Dendritic cell treated with granulocyte-macrophage colony-stimulating factor and Interleukin-4, amounts not matched to agents 40 ng/mL and 50 ng/mL, for 4 days (primary cell): ENCODE results near the gene CPM.

ENCODE experiments used
- H3K27ac Mint-ChIP-seq: one replicate; pipeline ENCODE4 v1.8.0; 2022; ENCODE audit warnings: mild to moderate bottlenecking, mixed read lengths
- H3K27me3 Mint-ChIP-seq: one replicate; pipeline ENCODE4 v1.8.0; 2022; ENCODE audit warnings: mild to moderate bottlenecking, mixed read lengths
- H3K36me3 Mint-ChIP-seq: one replicate; pipeline ENCODE4 v1.8.0; 2022; ENCODE audit warnings: low read depth, mixed read lengths
- H3K4me1 Mint-ChIP-seq: one replicate; pipeline ENCODE4 v1.8.0; 2022; ENCODE audit warnings: low read depth, mixed read lengths
- H3K4me3 Mint-ChIP-seq: one replicate; pipeline ENCODE4 v1.8.0; 2022; ENCODE audit warnings: mild to moderate bottlenecking, moderate library complexity, mixed read lengths
- H3K9me3 Mint-ChIP-seq: one replicate; pipeline ENCODE4 v1.8.0; 2022; ENCODE audit warnings: mixed read lengths
- intact Hi-C: fragments of 100-400 bp; cut with micrococcal nuclease; formaldehyde crosslinking; loops from one replicate; pipeline ENCODE4 v1.15.0; 2022

CPM gene

GRCh38 chr12:68943848-68944247 lies 10.9 kb upstream of the CPM start:
- Mint-ChIP-seq H3K4me1 (peaks cover 5% of the 10 kb centered on the region), H3K36me3 (no peaks in the 10 kb centered on the region), H3K9me3 (no peaks in the 10 kb centered on the region), H3K27ac (no peak overlapping the region), H3K4me3 (no peak overlapping the region), H3K27me3 (no peaks in the 10 kb centered on the region)
- intact Hi-C loops: no loop called here

DNA sequence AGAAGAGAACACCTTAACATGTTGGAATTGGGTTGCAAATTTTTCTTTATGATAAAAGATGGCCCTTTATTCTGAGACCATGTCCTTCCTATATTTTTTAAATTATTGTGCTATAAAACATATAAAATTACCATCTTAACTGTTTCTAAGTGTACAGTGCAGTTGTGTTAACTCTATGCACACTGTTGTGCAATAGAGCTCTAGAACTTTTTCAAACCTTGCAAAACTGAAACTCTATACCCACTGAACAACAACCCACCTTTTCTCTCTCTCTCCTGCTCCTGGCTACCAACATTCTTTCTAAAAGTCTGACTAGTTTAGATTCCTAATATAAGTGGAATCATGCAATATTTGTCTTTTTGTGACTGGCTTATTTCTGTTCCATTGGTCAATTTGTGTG lies 7.8 kb upstream of the CPM start:
- Mint-ChIP-seq H3K4me3 (no peak overlapping the region), H3K27me3 (no peaks in the 10 kb centered on the region), H3K4me1 (peaks cover 5% of the 10 kb centered on the region), H3K9me3 (no peaks in the 10 kb centered on the region), H3K27ac (no peak overlapping the region), H3K36me3 (no peaks in the 10 kb centered on the region)
- intact Hi-C loops: no loop called here

GRCh38 chr12:68939505-68939904 lies 6.5 kb upstream of the CPM start:
- intact Hi-C loops: no loop called here
- Mint-ChIP-seq H3K4me3 (no peak overlapping the region), H3K27ac (no peak overlapping the region), H3K36me3 (no peaks in the 10 kb centered on the region), H3K4me1 (peaks cover under 1% of the 10 kb centered on the region), H3K9me3 (no peaks in the 10 kb centered on the region), H3K27me3 (no peaks in the 10 kb centered on the region)

DNA sequence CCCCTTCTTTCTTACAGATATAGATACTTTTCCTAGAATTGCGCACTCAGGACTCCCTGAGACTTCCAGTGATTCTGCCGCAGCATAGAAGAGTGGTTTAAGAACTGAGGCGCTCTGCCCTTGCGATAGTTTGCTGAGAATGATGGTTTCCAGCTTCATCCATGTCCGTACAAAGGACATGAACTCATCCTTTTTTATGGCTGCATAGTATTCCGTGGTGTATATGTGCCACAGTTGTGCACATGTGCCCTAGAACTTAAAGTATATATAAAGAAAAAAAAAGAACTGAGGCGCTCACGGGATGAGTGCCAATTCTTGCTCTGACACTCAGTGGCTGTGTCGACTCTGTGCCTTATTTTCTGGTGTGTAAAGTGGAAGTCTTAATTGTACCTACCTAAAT lies 1.4 kb upstream of the CPM start:
- Mint-ChIP-seq H3K9me3 (no peaks in the 10 kb centered on the region), H3K27me3 (peaks cover 7% of the 10 kb centered on the region), H3K27ac (no peak overlapping the region), H3K4me3 (no peak overlapping the region), H3K36me3 (peaks cover 15% of the 10 kb centered on the region), H3K4me1 (peaks cover 12% of the 10 kb centered on the region)
- intact Hi-C loops: no loop called here

- intact Hi-C loops: loop anchor here (1.0 to 2.0 kb wide), 2 partner anchors 74 to 138 kb away; no protein-coding TSS in a partner anchor
- H3K4me1 Mint-ChIP-seq: peaks cover 12% of the 10 kb centered on the region
- H3K4me3 Mint-ChIP-seq: peak overlapping the region; percentile 85
- peaks cover 7% of the 10 kb centered on the region for H3K27me3 Mint-ChIP-seq
- H3K9me3 Mint-ChIP-seq: no peaks in the 10 kb centered on the region
- H3K36me3 Mint-ChIP-seq: peaks cover 27% of the 10 kb centered on the region
- peak overlapping the region; percentile 89 for H3K27ac Mint-ChIP-seq
Observed at GRCh38 chr12:68932128-68932960, 627 bp downstream of the CPM start.

DNA sequence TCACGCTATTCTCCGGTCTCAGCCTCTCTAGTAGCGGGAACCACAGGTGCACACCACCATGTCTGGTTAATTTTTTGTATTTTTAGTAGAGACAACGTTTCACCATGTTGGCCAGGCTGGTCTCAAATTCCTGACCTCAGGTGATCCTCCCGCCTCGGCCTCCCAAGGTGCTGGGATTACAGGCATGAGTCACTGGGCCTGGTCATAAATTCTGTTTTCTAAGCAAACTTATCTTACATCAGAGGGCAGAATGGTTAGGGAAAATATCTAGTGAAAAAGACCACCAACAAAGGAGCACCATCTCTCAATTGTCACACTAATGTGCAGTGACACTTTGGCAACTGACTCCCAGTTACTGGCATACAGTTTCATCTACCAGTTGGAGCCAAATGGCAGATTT lies 2.8 kb downstream of the CPM start:
- H3K4me1 Mint-ChIP-seq: peaks cover 12% of the 10 kb centered on the region
- H3K9me3 Mint-ChIP-seq: no peaks in the 10 kb centered on the region
- intact Hi-C loops: no loop called here
- H3K27me3 Mint-ChIP-seq: peaks cover 7% of the 10 kb centered on the region
- peaks cover 32% of the 10 kb centered on the region for H3K36me3 Mint-ChIP-seq
- H3K27ac Mint-ChIP-seq: no peak overlapping the region
- H3K4me3 Mint-ChIP-seq: no peak overlapping the region

DNA sequence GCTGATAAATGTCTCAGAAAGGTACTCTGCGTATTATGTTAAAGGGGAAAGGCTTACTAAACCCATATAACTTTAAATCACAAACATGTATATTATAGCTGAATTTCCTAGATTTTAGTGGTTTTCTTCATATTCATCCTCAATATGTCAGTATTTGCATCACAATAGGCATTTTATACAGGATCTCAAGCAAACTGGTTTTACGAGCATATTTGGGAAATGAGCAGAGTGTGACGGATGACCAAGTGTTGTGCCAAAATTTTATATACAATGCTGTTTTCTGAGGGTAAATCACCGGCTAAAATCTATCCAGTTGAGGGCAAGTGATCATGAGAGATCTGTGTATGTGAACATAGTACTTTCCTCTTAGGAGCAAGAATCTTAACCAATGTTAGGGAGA lies 8.4 kb downstream of the CPM start:
- Mint-ChIP-seq H3K9me3 (no peaks in the 10 kb centered on the region), H3K36me3 (peaks cover 39% of the 10 kb centered on the region), H3K4me3 (no peak overlapping the region), H3K27ac (no peak overlapping the region), H3K27me3 (no peaks in the 10 kb centered on the region), H3K4me1 (no peaks in the 10 kb centered on the region)
- intact Hi-C loops: no loop called here

GRCh38 chr12:68919581-68920239 lies 13.3 kb downstream of the CPM start:
- Mint-ChIP-seq H3K27me3 (no peaks in the 10 kb centered on the region), H3K36me3 (peaks cover 22% of the 10 kb centered on the region), H3K4me3 (no peak overlapping the region), H3K4me1 (peaks cover 9% of the 10 kb centered on the region), H3K9me3 (no peaks in the 10 kb centered on the region), H3K27ac (no peak overlapping the region)
- intact Hi-C loops: no loop called here

DNA sequence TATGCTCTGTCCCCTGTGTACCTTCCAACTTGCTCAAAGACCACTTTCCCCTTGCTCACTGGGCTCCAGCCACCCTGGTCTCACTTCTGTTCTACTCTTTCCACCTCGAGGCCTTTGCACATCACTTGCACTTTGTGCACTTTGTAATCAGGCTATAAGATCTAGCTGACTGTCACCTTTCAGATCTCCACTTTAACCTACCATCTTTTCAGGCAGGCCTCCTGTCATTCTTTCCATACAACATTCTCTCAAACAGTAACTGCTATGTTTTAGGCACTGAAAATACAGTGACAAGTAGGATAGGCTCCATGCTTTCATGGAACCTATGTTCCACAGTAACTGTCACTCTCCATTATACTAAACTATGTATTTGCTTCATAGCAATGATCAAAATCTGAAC lies 14.0 kb downstream of the CPM start:
- H3K4me3 Mint-ChIP-seq: no peak overlapping the region
- peaks cover 12% of the 10 kb centered on the region for H3K4me1 Mint-ChIP-seq
- intact Hi-C loops: no loop called here
- H3K9me3 Mint-ChIP-seq: no peaks in the 10 kb centered on the region
- H3K36me3 Mint-ChIP-seq: peaks cover 22% of the 10 kb centered on the region
- no peaks in the 10 kb centered on the region for H3K27me3 Mint-ChIP-seq
- no peak overlapping the region for H3K27ac Mint-ChIP-seq

GRCh38 chr12:68915055-68915454 lies 17.9 kb downstream of the CPM start:
- Mint-ChIP-seq H3K36me3 (peaks cover 18% of the 10 kb centered on the region), H3K4me1 (peaks cover 12% of the 10 kb centered on the region), H3K9me3 (no peaks in the 10 kb centered on the region), H3K27ac (peak overlapping the region; percentile 63), H3K4me3 (no peak overlapping the region), H3K27me3 (no peaks in the 10 kb centered on the region)
- intact Hi-C loops: no loop called here

DNA sequence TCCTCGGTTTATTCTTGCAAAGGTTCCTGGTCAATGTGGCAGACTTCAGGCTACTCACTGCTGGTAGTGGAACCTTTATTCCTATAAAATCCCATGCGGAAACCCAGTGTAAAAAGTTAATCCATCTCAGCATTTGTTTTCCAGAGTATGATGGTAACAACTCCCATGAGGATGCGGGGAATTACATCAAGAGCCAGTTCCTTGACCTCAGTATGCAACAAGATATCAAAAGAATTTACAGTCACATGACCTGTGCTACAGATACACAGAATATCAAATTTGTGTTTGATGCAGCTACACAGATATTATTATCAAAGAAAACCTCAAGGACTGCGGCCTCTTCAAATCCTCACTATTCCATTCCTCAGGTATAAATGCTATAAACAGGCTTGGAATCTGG lies 19.3 kb downstream of the CPM start:
- intact Hi-C loops: no loop called here
- Mint-ChIP-seq H3K4me3 (no peak overlapping the region), H3K36me3 (peaks cover 18% of the 10 kb centered on the region), H3K27me3 (no peaks in the 10 kb centered on the region), H3K9me3 (no peaks in the 10 kb centered on the region), H3K4me1 (peaks cover 12% of the 10 kb centered on the region), H3K27ac (no peak overlapping the region)

DNA sequence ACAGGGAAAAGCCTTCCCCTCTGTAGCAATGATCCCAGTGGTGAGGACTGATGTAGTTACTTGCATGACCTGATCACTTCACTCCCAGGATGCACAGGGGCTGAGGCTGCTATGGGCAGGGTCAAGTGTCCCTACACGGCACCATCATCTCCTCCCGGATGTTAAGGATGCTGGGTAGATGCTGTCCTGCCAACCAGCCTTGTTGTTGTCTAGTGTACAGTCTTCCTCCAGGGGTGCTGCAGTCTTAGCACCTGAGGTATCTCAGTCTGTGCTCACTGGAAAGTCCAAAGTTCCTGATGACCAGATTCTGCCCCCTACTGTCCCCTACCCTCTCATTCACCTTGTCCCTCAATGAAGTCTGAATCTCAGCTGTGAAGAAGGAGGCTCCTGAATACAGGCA lies 20.1 kb downstream of the CPM start:
- Mint-ChIP-seq H3K4me1 (peaks cover 12% of the 10 kb centered on the region), H3K9me3 (no peaks in the 10 kb centered on the region), H3K36me3 (peaks cover 25% of the 10 kb centered on the region), H3K4me3 (no peak overlapping the region), H3K27ac (no peak overlapping the region), H3K27me3 (no peaks in the 10 kb centered on the region)
- intact Hi-C loops: no loop called here

GRCh38 chr12:68911197-68911718 lies 21.7 kb downstream of the CPM start:
- intact Hi-C loops: no loop called here
- no peak overlapping the region for H3K4me3 Mint-ChIP-seq
- no peak overlapping the region for H3K27ac Mint-ChIP-seq
- H3K9me3 Mint-ChIP-seq: no peaks in the 10 kb centered on the region
- peaks cover 25% of the 10 kb centered on the region for H3K36me3 Mint-ChIP-seq
- H3K27me3 Mint-ChIP-seq: no peaks in the 10 kb centered on the region
- peaks cover 12% of the 10 kb centered on the region for H3K4me1 Mint-ChIP-seq

GRCh38 chr12:68910128-68910527 lies 22.8 kb downstream of the CPM start:
- H3K27me3 Mint-ChIP-seq: no peaks in the 10 kb centered on the region
- H3K4me3 Mint-ChIP-seq: no peak overlapping the region
- intact Hi-C loops: no loop called here
- H3K4me1 Mint-ChIP-seq: peaks cover 10% of the 10 kb centered on the region
- no peak overlapping the region for H3K27ac Mint-ChIP-seq
- H3K36me3 Mint-ChIP-seq: peaks cover 25% of the 10 kb centered on the region
- no peaks in the 10 kb centered on the region for H3K9me3 Mint-ChIP-seq
